Prostate gland (tissue), 2 donors: ENCODE measurements around the gene DEFB114.

Experiments
- CTCF ChIP-seq, 4 experiments: fragments of 200-600 bp in 2 of 4; fragments of 450-650 bp in 2 of 4; sonication (generic) in 2 of 4; IDR thresholded peaks; 1 replicate in 3 of 4; 2 replicates in 1 of 4; pipeline ENCODE4 v1.5.1; 2016 to 2019; ENCODE audit warnings: antibody characterized with exemption in 4 of 4, mild to moderate bottlenecking in 2 of 4, moderate library complexity in 2 of 4
- POLR2A ChIP-seq: fragments of 450-650 bp; IDR thresholded peaks from one replicate; pipeline ENCODE4 v1.6.1; 2016; ENCODE audit warnings: antibody characterized with exemption, mild to moderate bottlenecking

- TF ChIP-seq POLR2A (no peak), CTCF (IDR thresholded peaks at IDR 0.05) (no peak)
These were observed 28.6 kb downstream of the DEFB114 start for GRCh38 chr6:49935387-49935786.
